GM13977 (cell line): ENCODE results near the gene NPL.

Experiments used
- DNase-seq: peaks from one replicate; pipeline ENCODE4 v3.0.0; 2012; ENCODE audit warnings: low spot score
- in situ Hi-C: fragments of 300-500 bp; cut with MboI; formaldehyde crosslinking; loops from one replicate; pipeline ENCODE4 v1.12.0; 2022; ENCODE audit warnings: low sequenced_read_pairs, low pct_unique_long_range_greater_than_20kb, mixed read lengths, inconsistent platforms; ENCODE audit not compliant: unreplicated experiment
- TF ChIP-seq, protein P1 (sequence below): IDR thresholded peaks from 2 replicates; pipeline ENCODE4 v1.5.1; 2012; ENCODE audit warnings: mild to moderate bottlenecking, control low read depth; ENCODE audit not compliant: insufficient read depth; ENCODE audit errors: extremely low read depth, missing control alignments

NPL gene

DNA sequence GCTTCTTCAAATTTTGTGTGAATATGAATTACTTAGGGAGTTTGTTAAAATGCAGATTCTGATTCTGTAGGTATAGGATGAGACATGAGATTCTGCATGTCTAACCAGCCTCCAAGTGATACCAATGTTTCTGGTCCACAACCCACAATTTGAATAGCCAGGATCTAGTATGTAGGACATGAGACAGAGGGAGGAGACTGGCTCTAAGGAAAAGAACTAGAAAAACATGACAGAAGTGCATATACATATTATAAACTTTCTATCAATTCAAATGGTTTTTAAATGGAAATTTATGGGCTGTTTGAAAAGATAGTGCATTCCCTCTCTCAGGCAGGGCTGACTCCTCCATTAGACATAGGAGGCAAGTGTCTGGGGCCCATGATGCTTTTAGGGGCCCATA lies 33.9 kb upstream of the NPL start:
- DNase-seq: no peak
- in situ Hi-C loops: no loop called here
- TF ChIP-seq, protein P1, sequence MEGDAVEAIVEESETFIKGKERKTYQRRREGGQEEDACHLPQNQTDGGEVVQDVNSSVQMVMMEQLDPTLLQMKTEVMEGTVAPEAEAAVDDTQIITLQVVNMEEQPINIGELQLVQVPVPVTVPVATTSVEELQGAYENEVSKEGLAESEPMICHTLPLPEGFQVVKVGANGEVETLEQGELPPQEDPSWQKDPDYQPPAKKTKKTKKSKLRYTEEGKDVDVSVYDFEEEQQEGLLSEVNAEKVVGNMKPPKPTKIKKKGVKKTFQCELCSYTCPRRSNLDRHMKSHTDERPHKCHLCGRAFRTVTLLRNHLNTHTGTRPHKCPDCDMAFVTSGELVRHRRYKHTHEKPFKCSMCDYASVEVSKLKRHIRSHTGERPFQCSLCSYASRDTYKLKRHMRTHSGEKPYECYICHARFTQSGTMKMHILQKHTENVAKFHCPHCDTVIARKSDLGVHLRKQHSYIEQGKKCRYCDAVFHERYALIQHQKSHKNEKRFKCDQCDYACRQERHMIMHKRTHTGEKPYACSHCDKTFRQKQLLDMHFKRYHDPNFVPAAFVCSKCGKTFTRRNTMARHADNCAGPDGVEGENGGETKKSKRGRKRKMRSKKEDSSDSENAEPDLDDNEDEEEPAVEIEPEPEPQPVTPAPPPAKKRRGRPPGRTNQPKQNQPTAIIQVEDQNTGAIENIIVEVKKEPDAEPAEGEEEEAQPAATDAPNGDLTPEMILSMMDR: no peak

DNA sequence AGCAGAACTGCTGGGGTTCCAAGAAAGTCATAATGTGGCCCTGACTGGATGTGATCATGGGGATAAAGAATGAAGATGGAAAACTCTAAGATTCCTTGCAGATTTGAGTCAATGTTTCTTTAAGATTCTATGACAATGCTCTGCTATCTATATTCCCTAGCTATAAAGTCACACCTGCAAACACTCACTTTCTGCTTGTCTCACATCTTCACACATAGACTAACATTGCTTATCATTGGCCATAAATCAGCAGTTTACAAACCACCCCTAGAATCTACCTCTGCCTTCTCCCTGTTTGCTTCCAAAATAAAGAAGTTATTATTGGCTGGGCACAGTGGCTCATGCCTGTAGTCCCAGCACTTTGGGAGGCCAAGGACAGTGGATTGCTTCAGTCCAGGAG lies 33.1 kb upstream of the NPL start:
- in situ Hi-C loops: no loop called here
- no peak for DNase-seq
- TF ChIP-seq, protein P1: no peak

DNA sequence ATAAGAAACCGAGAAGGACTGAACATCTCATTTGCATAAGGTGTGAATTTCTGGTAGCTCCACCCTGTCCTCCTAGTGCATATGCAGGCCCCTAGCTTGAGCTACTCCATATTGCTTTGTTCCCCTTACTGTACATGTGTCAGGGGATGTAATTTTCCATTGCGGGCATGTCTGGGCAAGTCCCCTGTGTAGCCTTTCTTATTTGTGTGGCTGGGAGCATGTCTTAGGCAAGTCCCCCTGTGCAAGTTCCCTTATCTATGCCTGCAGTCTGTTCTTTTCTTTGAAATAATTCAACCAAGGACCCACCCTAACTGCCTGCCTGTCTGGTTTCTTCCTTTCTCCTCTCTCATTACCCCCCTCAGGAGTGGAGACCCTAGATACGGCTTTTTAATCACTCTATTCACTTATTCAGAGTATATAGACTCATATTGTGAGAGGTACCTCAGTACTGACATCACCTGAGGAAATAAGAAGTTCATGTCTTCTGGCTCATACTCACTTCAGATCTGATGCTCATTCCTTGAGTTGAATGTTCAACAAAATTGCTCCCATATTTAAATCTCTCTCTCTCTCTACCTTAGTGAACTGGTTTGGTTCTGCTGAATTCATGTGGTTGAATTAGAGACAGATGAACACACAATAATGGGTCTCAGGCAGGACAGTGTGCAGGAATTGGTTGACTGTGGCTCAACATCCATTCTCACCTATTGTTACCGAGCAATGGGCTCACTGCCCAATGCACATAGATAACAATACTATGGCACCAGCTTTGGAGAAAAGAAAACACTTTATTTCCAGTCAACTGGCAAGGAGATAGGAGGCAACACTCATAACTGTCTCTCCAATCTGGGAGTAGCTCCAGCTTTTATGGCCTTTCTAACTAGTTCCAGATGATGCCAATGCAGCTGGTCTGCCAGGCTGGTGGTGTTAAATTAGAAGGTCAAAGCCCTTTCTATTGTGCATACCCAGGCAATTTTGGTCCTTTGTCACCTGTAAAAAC lies 27.9 kb upstream of the NPL start:
- no peak for DNase-seq
- TF ChIP-seq, protein P1: no peak
- in situ Hi-C loops: no loop called here

DNA sequence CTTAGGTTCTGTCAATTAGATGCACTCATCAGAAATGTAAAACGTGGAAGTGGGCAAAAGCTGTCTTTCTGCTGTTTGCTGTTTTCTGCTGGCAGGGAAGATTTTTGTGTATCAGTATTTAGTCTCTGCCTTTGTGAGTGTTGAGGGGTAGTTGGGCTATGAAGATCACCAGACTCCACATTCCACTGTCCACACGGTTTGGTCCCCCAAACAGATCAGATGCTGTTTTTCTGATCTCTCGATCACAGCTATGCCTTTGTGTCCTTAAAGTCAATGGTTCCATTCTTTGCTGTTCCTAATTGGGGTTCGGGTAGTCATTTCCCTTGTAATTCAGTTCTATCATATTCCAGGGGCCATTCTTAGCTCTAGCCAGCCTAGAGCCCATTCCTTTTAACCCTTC lies 27.0 kb upstream of the NPL start:
- in situ Hi-C loops: no loop called here
- no peak for DNase-seq
- TF ChIP-seq, protein P1: no peak

DNA sequence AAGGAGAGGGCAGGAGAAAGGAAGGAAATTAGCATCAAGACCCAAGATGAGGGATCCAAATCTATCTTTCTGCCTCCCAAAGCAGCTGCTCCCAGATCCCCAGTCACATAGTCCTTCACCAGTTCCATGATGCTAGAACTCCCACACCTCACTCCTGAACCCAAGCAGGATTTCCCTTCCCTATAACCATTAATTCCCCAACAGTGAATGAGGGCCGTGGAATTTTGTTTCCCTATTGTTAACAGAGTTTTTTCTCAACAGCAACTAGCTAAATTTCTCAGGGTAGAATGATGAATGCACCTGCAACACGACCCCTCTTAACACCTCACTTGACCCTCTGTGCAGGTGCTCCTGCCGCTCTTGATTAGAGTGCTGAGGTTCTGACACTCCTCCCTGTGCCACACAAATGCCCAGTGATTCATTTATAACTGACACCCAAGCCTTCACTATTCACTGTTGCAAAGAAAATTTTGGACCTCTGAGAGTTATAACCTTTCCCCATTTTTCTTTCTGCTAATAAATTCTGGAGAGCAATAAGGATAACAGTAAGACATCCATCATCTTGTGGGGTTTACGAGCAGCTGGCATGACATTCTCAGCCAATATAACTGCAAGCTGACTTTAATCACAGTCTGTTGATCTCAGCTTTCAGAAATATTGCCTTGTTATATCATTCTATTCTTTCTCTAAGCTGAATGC lies 25.4 kb upstream of the NPL start:
- no peak for DNase-seq
- TF ChIP-seq, protein P1: no peak
- in situ Hi-C loops: no loop called here

DNA sequence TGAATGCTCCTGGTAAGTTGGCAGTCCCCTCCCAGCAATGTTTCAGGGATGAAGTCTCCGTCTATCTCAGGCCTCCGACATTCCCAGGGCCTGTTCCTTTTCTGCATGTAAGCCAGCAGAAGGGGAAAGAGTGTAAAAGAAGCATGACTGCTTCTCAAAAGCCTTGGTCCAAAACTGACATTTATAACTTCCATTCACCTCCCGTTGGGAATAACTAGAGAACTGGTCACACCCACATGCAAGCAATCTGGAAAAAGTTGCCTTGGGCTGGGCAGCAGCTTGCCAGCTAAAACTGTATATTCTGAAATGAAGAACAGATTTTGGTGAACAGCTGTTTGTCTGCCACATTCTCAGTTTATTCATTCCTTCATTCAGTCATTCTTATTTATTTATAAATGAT lies 24.2 kb upstream of the NPL start:
- TF ChIP-seq, protein P1: no peak
- no peak for DNase-seq
- in situ Hi-C loops: no loop called here
